GM12892 (cell line): ENCODE measurements around the gene SH3D19.
"Not testable (repeated sequence)": the region's sequence is repeated elsewhere in the genome, so short reads cannot be mapped to it uniquely, and the experiment has no call there.

Source experiments
- POLR2A ChIP-seq: IDR thresholded peaks from 2 replicates; pipeline ENCODE4 v1.6.1; 2011; ENCODE audit warnings: low read depth, low read length, control low read depth
- TAF1 ChIP-seq: IDR thresholded peaks from 2 replicates; pipeline ENCODE4 v1.6.1; 2011; ENCODE audit warnings: low read depth, mild to moderate bottlenecking, control low read depth, low read length, borderline replicate concordance

DNA sequence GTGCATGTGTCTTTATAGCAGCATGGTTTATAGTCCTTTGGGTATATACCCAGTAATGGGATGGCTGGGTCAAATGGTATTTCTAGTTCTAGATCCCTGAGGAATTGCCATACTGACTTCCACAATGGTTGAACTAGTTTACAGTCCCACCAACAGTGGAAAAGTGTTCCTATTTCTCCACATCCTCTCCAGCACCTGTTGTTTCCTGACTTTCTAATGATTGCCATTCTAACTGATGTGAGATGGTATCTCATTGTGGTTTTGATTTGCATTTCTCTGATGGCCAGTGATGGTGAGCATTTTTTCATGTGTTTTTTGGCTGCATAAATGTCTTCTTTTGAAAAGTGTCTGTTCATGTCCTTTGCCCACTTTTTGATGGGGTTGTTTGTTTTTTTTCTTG lies 56.5 kb downstream of the SH3D19 start:
- not testable (repeated sequence) for TF ChIP-seq POLR2A, TAF1
